Measurements from ENCODE around the gene TRIM14.
"Not testable (repeated sequence)": the region's sequence is repeated elsewhere in the genome, so short reads cannot be mapped to it uniquely, and the experiment has no call there.

- TF ChIP-seq, protein P1, sequence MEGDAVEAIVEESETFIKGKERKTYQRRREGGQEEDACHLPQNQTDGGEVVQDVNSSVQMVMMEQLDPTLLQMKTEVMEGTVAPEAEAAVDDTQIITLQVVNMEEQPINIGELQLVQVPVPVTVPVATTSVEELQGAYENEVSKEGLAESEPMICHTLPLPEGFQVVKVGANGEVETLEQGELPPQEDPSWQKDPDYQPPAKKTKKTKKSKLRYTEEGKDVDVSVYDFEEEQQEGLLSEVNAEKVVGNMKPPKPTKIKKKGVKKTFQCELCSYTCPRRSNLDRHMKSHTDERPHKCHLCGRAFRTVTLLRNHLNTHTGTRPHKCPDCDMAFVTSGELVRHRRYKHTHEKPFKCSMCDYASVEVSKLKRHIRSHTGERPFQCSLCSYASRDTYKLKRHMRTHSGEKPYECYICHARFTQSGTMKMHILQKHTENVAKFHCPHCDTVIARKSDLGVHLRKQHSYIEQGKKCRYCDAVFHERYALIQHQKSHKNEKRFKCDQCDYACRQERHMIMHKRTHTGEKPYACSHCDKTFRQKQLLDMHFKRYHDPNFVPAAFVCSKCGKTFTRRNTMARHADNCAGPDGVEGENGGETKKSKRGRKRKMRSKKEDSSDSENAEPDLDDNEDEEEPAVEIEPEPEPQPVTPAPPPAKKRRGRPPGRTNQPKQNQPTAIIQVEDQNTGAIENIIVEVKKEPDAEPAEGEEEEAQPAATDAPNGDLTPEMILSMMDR (IDR thresholded peaks at IDR 0.05) = not testable (repeated sequence)
- not testable (repeated sequence) for TF ChIP-seq POLR2A (IDR thresholded peaks at IDR 0.05)
Measured at GRCh38 chr9:98019869-98020268, 99.2 kb downstream of the TRIM14 start.

Measured in lower leg skin (tissue), 3 donors.